Measurements from ENCODE around the gene GMPR.

DNA sequence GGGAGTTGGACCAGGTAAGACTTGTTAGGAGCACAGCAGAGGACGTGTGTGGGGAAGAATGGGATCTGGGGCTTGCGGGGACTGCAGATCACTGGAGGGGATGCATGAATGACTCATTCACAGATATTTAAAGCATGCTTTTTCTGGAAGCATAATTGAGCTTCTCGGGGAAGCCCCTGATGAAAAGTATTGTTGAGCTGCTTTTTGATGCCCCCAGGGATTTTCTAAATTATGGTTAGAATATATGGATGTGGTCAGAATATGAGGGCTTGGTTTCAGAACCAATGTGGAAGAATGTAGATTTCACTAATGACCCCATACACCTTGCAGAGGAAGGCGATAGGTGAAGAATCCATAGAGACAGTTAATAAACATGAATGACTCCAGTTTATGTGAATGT lies 36.1 kb downstream of the GMPR start:
- TF ChIP-seq, protein P1, sequence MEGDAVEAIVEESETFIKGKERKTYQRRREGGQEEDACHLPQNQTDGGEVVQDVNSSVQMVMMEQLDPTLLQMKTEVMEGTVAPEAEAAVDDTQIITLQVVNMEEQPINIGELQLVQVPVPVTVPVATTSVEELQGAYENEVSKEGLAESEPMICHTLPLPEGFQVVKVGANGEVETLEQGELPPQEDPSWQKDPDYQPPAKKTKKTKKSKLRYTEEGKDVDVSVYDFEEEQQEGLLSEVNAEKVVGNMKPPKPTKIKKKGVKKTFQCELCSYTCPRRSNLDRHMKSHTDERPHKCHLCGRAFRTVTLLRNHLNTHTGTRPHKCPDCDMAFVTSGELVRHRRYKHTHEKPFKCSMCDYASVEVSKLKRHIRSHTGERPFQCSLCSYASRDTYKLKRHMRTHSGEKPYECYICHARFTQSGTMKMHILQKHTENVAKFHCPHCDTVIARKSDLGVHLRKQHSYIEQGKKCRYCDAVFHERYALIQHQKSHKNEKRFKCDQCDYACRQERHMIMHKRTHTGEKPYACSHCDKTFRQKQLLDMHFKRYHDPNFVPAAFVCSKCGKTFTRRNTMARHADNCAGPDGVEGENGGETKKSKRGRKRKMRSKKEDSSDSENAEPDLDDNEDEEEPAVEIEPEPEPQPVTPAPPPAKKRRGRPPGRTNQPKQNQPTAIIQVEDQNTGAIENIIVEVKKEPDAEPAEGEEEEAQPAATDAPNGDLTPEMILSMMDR (conservative IDR thresholded peaks at IDR 0.05 in 1 of 2, IDR thresholded peaks at IDR 0.05 in 1 of 2; ENCODE audit: extremely low read depth in 1 of 2, insufficient read depth in 1 of 2, low read depth in 1 of 2, low read length in 2 of 2), result no peak
- TF ChIP-seq EZH2 (IDR thresholded peaks at IDR 0.05; ENCODE audit: borderline replicate concordance, low read length), result no peak
